Skin of body (tissue), 2 donors: ENCODE results near the gene SUCLG2. TPM values are rescaled to one million over a fixed set of nuclear protein-coding genes. Genes with fewer than 3 reads are reported as not detected.
"Not testable (repeated sequence)": the region's sequence is repeated elsewhere in the genome, so short reads cannot be mapped to it uniquely, and the experiment has no call there.

Source experiments
- DNase-seq: peaks from one replicate; lab custom pipeline; 2025; lab: John Stamatoyannopoulos, UW
- total RNA-seq: library from RNA; depleted of rRNA; stranded (reverse); fragments of >200 nt; gene quantifications from one replicate; pipeline ENCODE4 v1.2.3, GENCODE V29; 2014

The SUCLG2 gene
- total RNA-seq, 1 donor from 2014 or later, result 40.9 TPM

- DNase-seq, result no peak
These were observed 44.0 kb downstream of the SUCLG2 start for GRCh38 chr3:67610458-67610857.

- DNase-seq, result no peak
These were observed 44.7 kb downstream of the SUCLG2 start for GRCh38 chr3:67609709-67610108.

DNA sequence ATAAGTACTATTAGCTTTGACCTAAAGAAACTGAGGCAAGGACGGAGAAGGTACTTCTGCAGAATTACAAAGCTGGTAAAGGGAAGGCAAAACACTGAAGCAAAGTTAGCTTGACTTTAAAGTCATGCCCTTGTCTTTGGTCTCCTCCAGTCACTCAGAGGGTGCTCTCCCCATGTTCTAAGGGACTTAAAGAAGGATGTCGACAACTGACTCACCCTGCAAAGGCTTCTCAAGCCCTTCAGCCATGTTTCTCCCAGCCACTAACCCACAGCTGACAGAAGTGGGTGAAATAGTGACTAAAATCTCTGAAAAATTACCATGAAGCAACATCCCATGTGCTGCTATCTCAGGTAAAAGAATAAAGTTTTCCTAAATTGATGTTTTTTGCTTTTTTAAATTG, 46.4 kb downstream of the SUCLG2 start:
- DNase-seq, result no peak

DNA sequence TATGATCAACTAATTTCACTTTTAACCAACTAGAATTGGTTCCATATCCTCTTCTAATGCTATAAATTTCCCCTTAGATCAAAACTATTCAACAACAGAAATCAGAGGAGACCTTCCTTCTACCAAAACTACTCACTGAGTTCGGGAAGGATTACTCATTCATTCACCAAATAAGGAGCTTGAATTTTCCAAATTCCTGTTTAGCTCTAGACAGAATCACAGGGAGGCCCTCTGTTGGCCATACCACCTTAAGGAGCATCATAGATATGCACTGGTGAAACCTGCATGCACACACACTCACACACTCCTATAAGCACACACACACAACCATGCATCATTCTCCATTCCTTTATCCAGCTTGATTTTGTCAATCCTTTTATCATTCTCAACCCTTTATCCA, 49.0 kb downstream of the SUCLG2 start:
- no peak for DNase-seq

- DNase-seq, result no peak
These were observed 51.6 kb downstream of the SUCLG2 start for GRCh38 chr3:67602816-67603215.

DNA sequence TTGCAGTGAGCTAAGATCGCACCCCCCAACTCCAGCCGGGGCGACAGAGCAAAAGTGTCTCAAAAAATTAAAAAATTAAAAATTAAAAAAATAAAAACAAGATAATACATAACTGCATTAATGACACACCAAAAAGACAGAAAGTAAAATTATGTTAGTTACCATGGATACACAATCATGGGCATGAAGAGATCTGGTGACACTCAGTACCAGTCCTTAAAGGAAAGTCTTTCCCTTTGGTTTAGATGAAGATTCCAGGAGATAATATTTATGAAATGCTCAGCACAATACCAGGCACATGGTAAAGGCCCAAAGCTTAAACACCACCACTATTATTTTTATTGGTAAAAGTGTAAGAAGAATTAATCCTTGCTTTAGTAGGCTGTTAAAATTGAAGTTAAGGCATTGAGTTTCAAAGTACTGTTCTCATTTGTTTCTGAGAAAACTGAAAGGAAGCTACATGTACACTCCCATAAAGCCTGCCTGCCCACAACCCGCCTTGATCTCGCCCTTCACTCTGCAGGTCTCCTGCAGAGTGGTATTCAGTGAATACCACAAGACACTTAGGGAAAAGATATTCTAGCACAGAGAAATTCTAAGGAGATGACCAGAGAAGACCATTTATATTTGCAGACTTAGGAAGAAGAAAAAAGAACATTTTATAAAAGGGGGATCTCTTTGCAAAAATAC, 52.3 kb downstream of the SUCLG2 start:
- DNase-seq, result no peak

DNA sequence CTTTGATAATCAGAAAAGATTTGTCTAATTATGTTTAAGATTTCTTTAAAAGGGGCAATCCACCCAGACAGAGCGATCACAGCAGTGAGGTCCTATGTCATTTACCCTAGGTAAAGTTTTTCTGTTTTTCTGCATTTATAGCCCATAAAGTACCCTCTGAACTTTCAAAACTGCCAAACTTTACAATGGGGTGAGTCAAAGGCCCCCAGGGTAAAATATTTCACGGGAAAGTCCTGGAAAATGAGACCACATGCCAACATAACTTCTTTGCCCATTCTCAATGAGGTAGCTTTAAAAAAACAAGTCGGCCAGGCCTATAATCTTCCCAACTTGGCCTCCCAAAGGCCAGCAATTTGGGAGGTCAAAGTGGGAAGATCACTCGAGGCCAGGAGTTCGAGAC, 53.0 kb downstream of the SUCLG2 start:
- no peak for DNase-seq

DNA sequence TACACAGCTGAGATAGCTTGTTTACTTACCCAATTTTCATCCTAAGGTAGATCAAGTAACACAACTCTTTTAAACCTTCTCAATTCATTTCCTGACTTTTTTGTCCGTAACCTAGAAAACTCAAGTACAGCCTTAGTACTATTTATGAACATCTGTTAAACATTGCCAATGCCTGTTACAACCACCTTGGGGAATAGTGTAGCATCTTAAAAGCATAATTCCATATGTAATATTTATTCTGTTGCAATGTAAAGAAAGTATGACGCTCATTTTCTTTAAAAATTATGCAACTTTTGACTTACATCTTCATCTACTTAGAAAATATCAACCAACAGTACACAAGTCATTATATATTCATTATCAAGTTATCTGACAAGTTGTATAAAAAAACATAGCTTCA, 54.6 kb downstream of the SUCLG2 start:
- peak; percentile 21 for DNase-seq

DNA sequence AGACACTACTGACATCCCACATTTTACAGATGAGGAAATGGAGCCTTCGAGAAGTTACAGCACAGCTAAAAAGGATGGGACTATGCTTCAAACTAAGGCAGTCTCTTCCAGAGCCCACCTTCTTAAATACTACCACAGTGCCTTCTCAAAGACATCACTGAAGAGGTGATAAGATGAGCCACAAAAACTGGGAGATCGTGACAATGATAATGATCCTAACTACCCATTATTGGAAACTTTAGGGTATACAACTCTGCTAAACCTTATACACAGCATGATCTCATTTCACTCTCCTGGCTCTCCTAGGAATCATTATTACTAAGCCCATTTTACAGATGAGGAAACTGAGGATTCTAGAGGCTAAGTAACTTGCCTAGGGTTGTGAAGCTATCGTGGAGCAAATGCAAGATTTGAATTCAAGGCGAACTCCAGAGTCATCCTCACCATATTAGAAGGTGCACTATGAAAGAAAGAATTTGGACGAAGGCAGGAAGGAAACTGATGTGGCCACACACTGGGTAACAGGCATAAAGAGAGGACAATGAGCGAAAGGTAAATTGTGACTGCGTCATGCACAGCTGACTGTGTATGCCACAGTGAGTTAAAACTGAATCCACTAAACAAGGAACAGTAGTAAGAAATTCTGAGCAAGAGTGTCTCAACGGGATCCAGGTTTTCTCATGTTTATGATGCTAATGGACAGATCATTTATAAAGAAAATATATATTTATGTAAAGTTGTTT, 55.4 kb downstream of the SUCLG2 start:
- no peak for DNase-seq

- DNase-seq, result no peak
These were observed 59.0 kb downstream of the SUCLG2 start for GRCh38 chr3:67595424-67595823.

DNA sequence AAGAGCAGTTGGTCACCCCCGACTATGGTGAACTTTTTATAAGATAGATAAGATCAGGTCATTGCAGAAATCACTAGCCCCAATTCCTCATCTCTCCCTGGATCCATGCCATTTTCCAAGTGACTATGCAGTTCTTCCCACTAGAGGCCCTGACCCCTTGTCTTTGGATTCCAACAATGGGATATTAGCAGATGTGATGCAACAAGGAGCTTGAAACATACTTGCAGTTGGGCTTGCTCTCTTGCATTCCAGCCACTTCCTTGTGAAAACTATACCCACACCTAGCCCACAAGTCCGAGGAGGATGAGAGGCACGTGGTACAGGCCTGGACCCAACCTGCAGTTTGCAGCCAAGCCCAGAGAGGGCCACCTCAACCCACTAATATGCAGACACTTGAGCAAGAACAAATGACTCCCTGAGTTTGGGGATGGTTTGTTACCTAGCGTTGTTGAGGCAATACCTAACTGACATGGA, 60.6 kb downstream of the SUCLG2 start:
- DNase-seq, result no peak

DNA sequence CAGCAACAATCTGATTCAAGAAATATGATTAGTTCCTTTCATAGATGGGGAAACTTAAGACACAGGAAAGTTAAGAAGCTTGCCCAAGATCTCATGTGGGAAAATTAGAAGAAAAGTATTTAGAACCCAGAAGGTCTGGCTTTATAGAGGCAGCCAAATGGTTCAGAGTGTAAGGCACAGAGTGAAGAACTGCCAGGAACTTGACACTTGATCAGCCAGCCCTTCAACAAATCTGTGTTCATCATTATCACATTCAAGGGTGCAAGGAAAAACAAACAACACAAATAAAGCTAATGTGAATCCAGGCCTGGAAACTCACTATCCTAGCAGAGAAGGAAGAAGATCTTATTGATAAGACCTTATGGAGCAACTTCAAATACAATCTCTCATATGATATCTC, 62.4 kb downstream of the SUCLG2 start:
- no peak for DNase-seq

DNA sequence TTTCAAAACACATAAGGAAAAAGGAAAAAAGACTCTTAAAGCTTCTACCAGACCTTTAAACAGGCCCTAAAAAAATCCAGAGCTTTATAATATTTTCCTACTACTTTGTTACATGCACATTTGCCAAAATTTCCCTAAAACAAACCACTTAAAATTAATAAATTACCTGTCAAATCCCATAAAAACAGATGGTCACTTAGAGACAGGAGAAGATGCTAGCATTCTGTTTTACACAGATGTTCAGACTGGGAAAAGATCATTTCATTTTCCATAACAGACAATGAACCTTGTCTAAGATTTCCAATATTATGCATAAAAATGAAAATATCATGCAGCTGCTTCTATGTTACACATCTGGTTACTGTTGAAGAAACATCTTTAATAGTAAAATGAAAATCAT, 66.6 kb downstream of the SUCLG2 start:
- DNase-seq, result no peak

DNA sequence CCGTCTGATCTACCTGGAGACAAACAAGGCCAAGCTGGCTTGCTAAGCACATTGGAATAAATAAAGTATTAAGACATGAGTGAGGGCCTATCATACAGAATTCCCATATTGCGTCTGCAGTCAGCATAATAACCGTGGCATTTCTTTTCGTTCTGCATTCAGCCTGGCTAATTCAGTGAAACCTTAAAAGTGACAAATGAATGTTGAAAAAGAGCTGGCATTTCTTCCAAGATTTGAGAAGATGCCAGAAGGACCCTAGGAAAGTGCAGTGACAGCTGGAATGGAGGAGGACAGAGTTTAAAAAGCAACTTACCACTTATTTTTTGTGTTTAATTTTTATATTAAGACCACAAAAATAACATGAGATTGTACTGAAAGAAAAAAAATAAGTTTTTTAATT, 67.1 kb downstream of the SUCLG2 start:
- no peak for DNase-seq

GRCh38 chr3:67584608-67585007, 69.8 kb downstream of the SUCLG2 start:
- DNase-seq, result not testable (repeated sequence)

DNA sequence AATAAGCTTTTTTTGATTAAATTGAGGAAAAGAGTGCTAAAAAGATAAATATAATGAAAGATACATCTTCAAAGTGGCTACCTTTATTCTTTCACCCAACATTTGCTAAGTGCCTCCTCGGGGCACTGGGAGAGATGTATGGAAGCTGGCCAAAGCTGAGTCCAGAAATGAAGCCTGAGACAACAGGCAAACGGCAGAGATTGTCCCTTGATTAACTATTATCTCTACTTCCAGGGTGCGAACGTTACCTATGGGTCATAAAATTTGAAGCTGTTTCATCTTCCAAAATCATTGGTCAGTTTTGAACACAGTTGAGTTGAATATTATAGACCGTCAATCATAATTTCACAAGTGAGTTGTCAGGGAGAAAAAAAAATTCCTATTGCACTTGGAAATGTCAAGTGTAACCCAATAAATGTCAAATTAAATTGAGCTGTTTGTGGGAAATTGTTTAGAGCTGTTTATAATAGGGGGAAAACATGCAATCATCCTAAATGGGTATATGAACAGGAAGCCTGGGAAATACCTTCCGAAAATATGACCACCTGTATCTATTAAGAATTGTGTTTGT, 73.9 kb downstream of the SUCLG2 start:
- no peak for DNase-seq

DNA sequence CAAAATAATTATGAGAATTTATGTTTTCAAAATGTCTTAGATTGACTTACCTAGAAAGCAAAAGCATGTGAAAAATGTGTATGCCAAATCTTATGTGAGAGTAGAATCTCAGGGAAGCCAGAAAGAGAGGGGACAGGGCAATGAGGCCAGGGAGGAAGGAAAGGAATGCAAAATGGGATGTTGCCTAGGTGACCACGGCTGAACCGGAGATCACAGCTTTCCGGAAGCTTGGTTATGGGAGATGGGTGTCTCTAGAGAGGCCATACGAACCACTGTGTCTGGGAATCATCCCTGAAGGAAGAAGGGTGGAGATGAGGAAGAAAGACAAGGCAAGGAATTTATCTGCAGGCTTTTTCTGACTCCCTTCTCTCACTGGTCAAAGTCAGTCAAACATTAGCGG, 76.0 kb downstream of the SUCLG2 start:
- no peak for DNase-seq

GRCh38 chr3:67576441-67576840, 78.0 kb downstream of the SUCLG2 start:
- DNase-seq, result no peak

GRCh38 chr3:67569324-67569723, 85.1 kb downstream of the SUCLG2 start:
- no peak for DNase-seq

DNA sequence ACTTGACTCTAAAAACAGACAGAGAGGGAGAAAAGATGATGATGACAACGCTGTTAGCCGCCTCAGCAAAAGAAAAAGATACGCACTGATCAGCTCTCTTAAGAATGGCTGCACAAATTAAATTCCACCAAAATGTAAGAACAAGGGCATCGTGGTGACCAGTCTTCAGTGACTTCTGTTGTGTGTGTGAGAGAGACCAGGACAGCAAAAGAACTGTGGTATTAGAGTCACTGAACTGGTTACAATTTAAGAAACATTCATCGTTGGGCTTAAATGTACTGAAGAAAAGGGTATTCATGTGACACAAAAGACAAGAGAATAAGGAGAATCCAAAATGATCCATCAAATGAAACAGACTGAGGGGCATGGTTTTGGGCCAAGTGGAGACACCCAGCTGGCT, 86.5 kb downstream of the SUCLG2 start:
- no peak for DNase-seq

DNA sequence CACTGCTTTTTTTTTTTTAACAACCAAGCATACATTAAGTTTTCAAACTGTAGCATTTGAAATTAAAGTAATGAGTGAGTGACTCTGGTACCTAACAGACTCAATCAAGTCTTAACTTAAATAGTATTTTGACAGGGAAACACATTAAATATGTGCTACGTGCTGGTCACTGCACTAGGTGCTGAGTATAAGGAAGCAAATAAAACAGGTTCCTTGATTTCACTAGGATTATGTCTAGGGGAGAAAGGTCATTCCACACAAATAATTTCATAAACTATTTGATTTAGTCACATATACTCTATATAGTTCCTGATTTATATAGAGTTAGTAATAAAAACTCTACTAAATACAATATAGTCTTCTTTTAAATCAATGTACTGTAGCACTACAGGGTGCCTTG, 89.4 kb downstream of the SUCLG2 start:
- DNase-seq, result no peak

DNA sequence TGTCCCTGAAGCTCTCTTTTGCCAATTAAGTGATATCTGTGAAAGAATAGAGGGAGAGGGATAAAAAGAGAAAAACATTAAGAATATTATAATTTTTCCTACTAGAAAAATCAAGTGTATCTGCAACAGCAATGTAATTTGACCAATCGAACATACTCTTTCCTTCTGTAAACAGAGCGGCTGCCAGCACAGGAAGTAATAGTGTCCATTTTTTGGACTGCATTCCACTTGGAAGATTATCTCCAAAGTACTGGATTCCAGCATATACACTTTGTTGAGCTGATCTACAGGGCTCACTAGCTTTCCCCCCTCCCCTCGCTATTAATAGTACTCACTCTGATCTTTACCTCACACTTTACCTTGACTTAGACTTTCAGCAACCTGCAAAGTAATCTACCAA, 90.4 kb downstream of the SUCLG2 start:
- DNase-seq, result no peak
